ENCODE data around the gene ZNF530. TPM values are rescaled to one million over a fixed set of nuclear protein-coding genes. Genes with fewer than 3 reads are reported as not detected.

ZNF530 gene
- total and polyA plus RNA-seq, 4 donors = 1.5 to 4.7 (median 3.1) TPM

GRCh38 chr19:57655443-57655842 is 55.8 kb downstream of the ZNF530 start:
- WGBS, 2 donors = 44 to 95% methylated on average over 1 of the region's 1 CpG
- no peak overlapping the region for H3K9ac ChIP-seq (ENCODE audit: insufficient read depth in 1 of 2, low read length in 2 of 2)
- ATAC-seq (ENCODE audit: insufficient read depth, low FRiP score) (no peak), DNase-seq (no peak)
- H3K4me3 ChIP-seq = no peak overlapping the region
- no peak overlapping the region for H3K27ac ChIP-seq (ENCODE audit: low read depth in 1 of 2, low read length in 1 of 2)
- TF ChIP-seq CTCF (IDR thresholded peaks at IDR 0.05; ENCODE audit: control extremely low read depth, extremely low read depth) = no peak
- no peaks in the 10 kb centered on the region for H3K4me1 ChIP-seq (ENCODE audit: control insufficient read depth in 5 of 5, insufficient read depth in 5 of 5, low read length in 5 of 5)
- H3K27me3 ChIP-seq (ENCODE audit: control insufficient read depth in 3 of 3, insufficient read depth in 3 of 3, low read length in 2 of 3) = peaks cover 0 to 6% (median 4%) of the 10 kb centered on the region in 3 donors
- H3K36me3 ChIP-seq (ENCODE audit: control insufficient read depth in 4 of 4, insufficient read depth in 4 of 4, low read length in 4 of 4) = no peaks in the 10 kb centered on the region
- H3K9me3 ChIP-seq (ENCODE audit: control insufficient read depth in 4 of 4, insufficient read depth in 3 of 4, low read length in 3 of 4) = peaks cover 0 to 32% (median 1%) of the 10 kb centered on the region in 4 donors

DNA sequence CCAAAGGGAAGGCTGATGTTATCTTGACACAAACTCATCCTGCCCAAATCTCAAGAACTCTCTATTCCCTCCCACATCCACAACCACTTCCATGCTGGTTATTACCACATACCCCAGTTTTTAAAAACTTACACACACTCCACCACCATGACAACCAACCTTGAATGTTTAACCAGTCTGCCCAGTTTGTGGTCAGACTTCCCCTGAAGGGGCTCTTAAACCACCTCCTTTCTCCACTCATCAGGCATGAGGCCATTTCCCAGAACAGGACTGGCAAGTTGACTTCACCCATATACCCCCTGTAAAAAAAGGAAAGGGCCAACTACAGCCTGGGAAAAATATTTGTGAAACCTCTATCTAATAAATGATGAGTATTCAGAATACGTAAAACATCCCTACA is 56.7 kb downstream of the ZNF530 start:
- no peak overlapping the region for H3K4me3 ChIP-seq
- H3K36me3 ChIP-seq (ENCODE audit: control insufficient read depth in 4 of 4, insufficient read depth in 4 of 4, low read length in 4 of 4) = no peaks in the 10 kb centered on the region
- no peak for DNase-seq
- no peak for ATAC-seq (ENCODE audit: insufficient read depth, low FRiP score)
- no peak for TF ChIP-seq CTCF (IDR thresholded peaks at IDR 0.05; ENCODE audit: control extremely low read depth, extremely low read depth)
- H3K9me3 ChIP-seq (ENCODE audit: control insufficient read depth in 4 of 4, insufficient read depth in 3 of 4, low read length in 3 of 4) = peaks cover 0 to 31% (median 1%) of the 10 kb centered on the region in 4 donors
- 69 to 79% methylated on average over 1 of the region's 1 CpG for WGBS, 2 donors
- no peak overlapping the region for H3K9ac ChIP-seq (ENCODE audit: insufficient read depth in 1 of 2, low read length in 2 of 2)
- H3K4me1 ChIP-seq (ENCODE audit: control insufficient read depth in 5 of 5, insufficient read depth in 5 of 5, low read length in 5 of 5) = no peaks in the 10 kb centered on the region
- no peak overlapping the region for H3K27ac ChIP-seq (ENCODE audit: low read depth in 1 of 2, low read length in 1 of 2)
- peaks cover 0 to 6% (median 4%) of the 10 kb centered on the region in 3 donors for H3K27me3 ChIP-seq (ENCODE audit: control insufficient read depth in 3 of 3, insufficient read depth in 3 of 3, low read length in 2 of 3)

Other genes with a start within 250 kb of the ZNF530 start
- 10 to 100 TPM in 1 of 2 donors, 1 to 10 TPM in 1; 7.9 to 13.5 TPM for gene ZNF304, start 248.6 kb upstream of the ZNF530 start, total RNA-seq
- 1 to 10 TPM; 2.6 to 3.8 TPM for gene ZNF304, start 248.6 kb upstream of the ZNF530 start, polyA plus RNA-seq
- gene TRAPPC2B, start 236.3 kb upstream of the ZNF530 start, total RNA-seq = 10 to 100 TPM in 1 of 2 donors, 1 to 10 TPM in 1; 6.2 to 15.1 TPM
- gene TRAPPC2B, start 236.3 kb upstream of the ZNF530 start, polyA plus RNA-seq = 10 to 100 TPM; 15.3 to 25.4 TPM
- 1 to 10 TPM; 2.8 to 4.2 TPM for gene ZNF547, start 236.3 kb upstream of the ZNF530 start, total RNA-seq
- 1 to 10 TPM; 1.4 to 1.6 TPM for gene ZNF547, start 236.3 kb upstream of the ZNF530 start, polyA plus RNA-seq
- gene ZNF548, start 210.0 kb upstream of the ZNF530 start, total RNA-seq = 10 to 100 TPM; 14.9 to 35.7 TPM
- gene ZNF548, start 210.0 kb upstream of the ZNF530 start, polyA plus RNA-seq = 1 to 10 TPM; 5.6 to 6.8 TPM
- 10 to 100 TPM; 13.4 to 18.3 TPM for gene ZNF17, start 188.7 kb upstream of the ZNF530 start, total RNA-seq
- 1 to 10 TPM; 2.1 to 4.0 TPM for gene ZNF17, start 188.7 kb upstream of the ZNF530 start, polyA plus RNA-seq
- 10 to 100 TPM; 10.6 to 14.6 TPM for gene ZNF749, start 164.6 kb upstream of the ZNF530 start, total RNA-seq
- 1 to 10 TPM; 4.0 to 8.8 TPM for gene ZNF749, start 164.6 kb upstream of the ZNF530 start, polyA plus RNA-seq
- gene VN1R1, start 142.7 kb upstream of the ZNF530 start, total RNA-seq = 1 to 10 TPM in 1 of 2 donors, under 1 TPM in 1; 0.58 to 3.1 TPM
- under 1 TPM; 0.15 to 0.28 TPM for gene VN1R1, start 142.7 kb upstream of the ZNF530 start, polyA plus RNA-seq
- 10 to 100 TPM in 1 of 2 donors, 1 to 10 TPM in 1; 8.1 to 28.1 TPM for gene ZNF772, start 122.3 kb upstream of the ZNF530 start, total RNA-seq
- 1 to 10 TPM in 1 of 2 donors, under 1 TPM in 1; 0.98 to 2.7 TPM for gene ZNF772, start 122.3 kb upstream of the ZNF530 start, polyA plus RNA-seq
- 10 to 100 TPM; 10.1 to 12.5 TPM for gene ZNF419, start 112.1 kb upstream of the ZNF530 start, total RNA-seq
- 1 to 10 TPM; 4.3 to 5.2 TPM for gene ZNF419, start 112.1 kb upstream of the ZNF530 start, polyA plus RNA-seq
- gene ZNF773, start 99.9 kb upstream of the ZNF530 start, total RNA-seq = 10 to 100 TPM in 1 of 2 donors, 1 to 10 TPM in 1; 6.3 to 17.0 TPM
- gene ZNF773, start 99.9 kb upstream of the ZNF530 start, polyA plus RNA-seq = 1 to 10 TPM; 2.5 to 4.3 TPM
- 10 to 100 TPM in 1 of 2 donors, 1 to 10 TPM in 1; 4.8 to 14.8 TPM for gene ZNF549, start 72.5 kb upstream of the ZNF530 start, total RNA-seq
- 1 to 10 TPM; 1.7 to 2.4 TPM for gene ZNF549, start 72.5 kb upstream of the ZNF530 start, polyA plus RNA-seq
- 10 to 100 TPM in 1 of 2 donors, 1 to 10 TPM in 1; 8.4 to 21.4 TPM for gene ZNF550, start 40.0 kb upstream of the ZNF530 start, total RNA-seq
- 1 to 10 TPM; 2.0 to 3.0 TPM for gene ZNF550, start 40.0 kb upstream of the ZNF530 start, polyA plus RNA-seq
- gene ZNF416, start 21.0 kb upstream of the ZNF530 start, total RNA-seq = 1 to 10 TPM; 4.2 to 4.6 TPM
- 1 to 10 TPM; 1.7 to 2.2 TPM for gene ZNF416, start 21.0 kb upstream of the ZNF530 start, polyA plus RNA-seq
- gene ZIK1, start 15.7 kb upstream of the ZNF530 start, total RNA-seq = 10 to 100 TPM in 1 of 2 donors, 1 to 10 TPM in 1; 4.3 to 13.8 TPM
- gene ZIK1, start 15.7 kb upstream of the ZNF530 start, polyA plus RNA-seq = 1 to 10 TPM; 1.0 to 2.7 TPM
- gene ZNF134, start 14.4 kb downstream of the ZNF530 start, total RNA-seq = 10 to 100 TPM; 17.7 to 33.2 TPM
- gene ZNF134, start 14.4 kb downstream of the ZNF530 start, polyA plus RNA-seq = 1 to 10 TPM; 3.6 to 8.2 TPM
- gene ZNF211, start 33.3 kb downstream of the ZNF530 start, total RNA-seq = 10 to 100 TPM; 10.7 to 36.9 TPM
- 1 to 10 TPM; 6.5 to 7.1 TPM for gene ZNF211, start 33.3 kb downstream of the ZNF530 start, polyA plus RNA-seq
- under 1 TPM in 1 of 2 donors, not detected in 1; 0.21 TPM for gene ZSCAN4, start 69.0 kb downstream of the ZNF530 start, total RNA-seq
- gene ZSCAN4, start 69.0 kb downstream of the ZNF530 start, polyA plus RNA-seq = under 1 TPM; 0.07 to 0.14 TPM
- 10 to 100 TPM in 1 of 2 donors, 1 to 10 TPM in 1; 8.7 to 12.0 TPM for gene ZNF551, start 82.1 kb downstream of the ZNF530 start, total RNA-seq
- gene ZNF551, start 82.1 kb downstream of the ZNF530 start, polyA plus RNA-seq = 1 to 10 TPM; 1.5 to 3.1 TPM
- 10 to 100 TPM in 1 of 2 donors, 1 to 10 TPM in 1; 3.7 to 34.6 TPM for gene ZNF154, start 109.3 kb downstream of the ZNF530 start, total RNA-seq
- gene ZNF154, start 109.3 kb downstream of the ZNF530 start, polyA plus RNA-seq = 1 to 10 TPM; 1.2 to 1.9 TPM
- gene ZNF671, start 127.7 kb downstream of the ZNF530 start, total RNA-seq = 10 to 100 TPM in 1 of 2 donors, 1 to 10 TPM in 1; 9.7 to 17.1 TPM
- gene ZNF671, start 127.7 kb downstream of the ZNF530 start, polyA plus RNA-seq = 1 to 10 TPM; 2.4 to 4.8 TPM
- 10 to 100 TPM; 13.9 to 33.8 TPM for gene ZNF776, start 146.9 kb downstream of the ZNF530 start, total RNA-seq
- gene ZNF776, start 146.9 kb downstream of the ZNF530 start, polyA plus RNA-seq = 1 to 10 TPM; 2.9 to 5.6 TPM
- 10 to 100 TPM; 14.8 to 48.1 TPM for gene ZNF586, start 169.8 kb downstream of the ZNF530 start, total RNA-seq
- 1 to 10 TPM; 4.8 to 7.4 TPM for gene ZNF586, start 169.8 kb downstream of the ZNF530 start, polyA plus RNA-seq
- 10 to 100 TPM; 15.1 to 44.1 TPM for gene ZNF552, start 215.0 kb downstream of the ZNF530 start, total RNA-seq
- 1 to 10 TPM; 5.9 to 7.2 TPM for gene ZNF552, start 215.0 kb downstream of the ZNF530 start, polyA plus RNA-seq
- 10 to 100 TPM; 15.5 to 31.7 TPM for gene ZNF587B, start 230.4 kb downstream of the ZNF530 start, total RNA-seq
- gene ZNF587B, start 230.4 kb downstream of the ZNF530 start, polyA plus RNA-seq = 1 to 10 TPM; 4.0 to 7.3 TPM
- gene ZNF587, start 250.0 kb downstream of the ZNF530 start, total RNA-seq = 10 to 100 TPM; 20.0 to 44.4 TPM
- gene ZNF587, start 250.0 kb downstream of the ZNF530 start, polyA plus RNA-seq = 10 to 100 TPM in 1 of 2 donors, 1 to 10 TPM in 1; 6.7 to 11.6 TPM

Measured in lung (tissue), 12 donors.